Endothelial cell of umbilical vein (primary cell): ENCODE measurements around the gene HCFC1. TPM values are rescaled to one million over a fixed set of nuclear protein-coding genes. Genes with fewer than 3 reads are reported as not detected.

Experiments
- BruUV-seq: library from RNA; stranded (reverse); fragments of 400-500 nt; replicated peaks from 2 replicates; lab custom pipeline; 2021; lab: Mats Ljungman, UMichigan
- CTCF ChIA-PET: fragments of 300-600, 350-600 bp; sonication (Branson Sonifier 250); formaldehyde crosslinking; loops from one replicate; lab custom pipeline; 2021; ENCODE audit warnings: antibody characterized with exemption, inconsistent platforms; lab: Charles Lee
- POLR2A ChIA-PET: fragments of 300-600, 350-600 bp; sonication (Branson Sonifier 250); formaldehyde crosslinking; loops from one replicate; lab custom pipeline; 2021; ENCODE audit warnings: antibody characterized with exemption, inconsistent platforms; lab: Charles Lee
- DNase-seq: peaks from one replicate; pipeline ENCODE4 v3.0.0-alpha.2; 2011; ENCODE audit warnings: low read depth, low spot score
- FAIRE-seq: peaks from 2 replicates; lab custom pipeline; 2011; peaks lifted over from hg19 to GRCh38; lab: Jason Lieb, UNC
- H2AFZ ChIP-seq: 2 replicates; pipeline ENCODE4 v1.6.0; 2012; ENCODE audit warnings: low read depth, low read length, control low read depth, inconsistent platforms
- H3K27ac ChIP-seq: 2 replicates; pipeline ENCODE4 v1.5.1; 2011; ENCODE audit warnings: low read depth, mild to moderate bottlenecking, control low read depth, low read length, moderate library complexity; ENCODE audit not compliant: insufficient read depth
- H3K27me3 ChIP-seq, 2 experiments: 2 replicates each; pipeline versions ENCODE4 v1.6.0 to v1.6.1; 2011; ENCODE audit warnings: low read length in 2 of 2, mixed read lengths in 1 of 2; ENCODE audit not compliant: control insufficient read depth in 2 of 2, insufficient read depth in 2 of 2
- H3K36me3 ChIP-seq, 2 experiments: 2 replicates in 1 of 2; 3 replicates in 1 of 2; pipeline ENCODE4 v1.5.1; 2011; ENCODE audit warnings: low read length in 2 of 2, mild to moderate bottlenecking in 1 of 2, moderate library complexity in 1 of 2; ENCODE audit not compliant: control insufficient read depth in 2 of 2, insufficient read depth in 2 of 2; ENCODE audit errors: extremely low read depth in 1 of 2
- H3K4me1 ChIP-seq: 3 replicates; pipeline ENCODE4 v1.5.1; 2011; ENCODE audit warnings: mild to moderate bottlenecking, low read length; ENCODE audit not compliant: control insufficient read depth, insufficient read depth; ENCODE audit errors: extremely low read depth
- H3K4me2 ChIP-seq: 2 replicates; pipeline ENCODE4 v1.6.1; 2011; ENCODE audit warnings: low read length, control low read depth, mixed read lengths; ENCODE audit not compliant: insufficient read depth
- H3K4me3 ChIP-seq, 3 experiments: fragments of 200-600 bp in 1 of 3; sonication (generic), shearing (Covaris generic) in 1 of 3; replicated peaks in 1 of 3; 2 replicates each; pipeline ENCODE4 v1.5.1; 2011 to 2016; ENCODE audit warnings: control low read depth in 3 of 3, low read length in 3 of 3, mild to moderate bottlenecking in 2 of 3, inconsistent platforms in 1 of 3, low read depth in 1 of 3, moderate library complexity in 1 of 3; ENCODE audit not compliant: insufficient read depth in 1 of 3
- H3K79me2 ChIP-seq: 2 replicates; pipeline ENCODE4 v1.6.0; 2012; ENCODE audit warnings: low read length, inconsistent platforms; ENCODE audit not compliant: control insufficient read depth, insufficient read depth
- H3K9ac ChIP-seq: replicated peaks from 2 replicates; pipeline ENCODE3; 2011; ENCODE audit warnings: low read length, control low read depth; ENCODE audit not compliant: insufficient read depth; ENCODE audit errors: extremely low read depth
- H3K9me1 ChIP-seq: replicated peaks from 3 replicates; pipeline ENCODE4 v1.6.0; 2011; ENCODE audit warnings: mild to moderate bottlenecking, low read length; ENCODE audit not compliant: control insufficient read depth, insufficient read depth; ENCODE audit errors: extremely low read depth
- H3K9me3 ChIP-seq: replicated peaks from 2 replicates; pipeline ENCODE4 v1.5.1; 2012; ENCODE audit warnings: low read length, inconsistent platforms; ENCODE audit not compliant: control insufficient read depth, insufficient read depth
- H4K20me1 ChIP-seq: replicated peaks from 2 replicates; pipeline ENCODE3; 2011; ENCODE audit warnings: mild to moderate bottlenecking, low read length; ENCODE audit not compliant: control insufficient read depth, insufficient read depth; ENCODE audit errors: extremely low read depth
- CTCF ChIP-seq, 2 donors: IDR thresholded peaks; 1 replicate in 1 of 2; 2 replicates in 1 of 2; pipeline ENCODE4 v1.5.1; 2011; ENCODE audit warnings: low read length in 2 of 2, mild to moderate bottlenecking in 2 of 2, moderate library complexity in 2 of 2, control low read depth in 1 of 2, inconsistent platforms in 1 of 2, low read depth in 1 of 2; ENCODE audit not compliant: insufficient read depth in 1 of 2; ENCODE audit errors: extremely low read depth in 1 of 2
- EZH2 ChIP-seq: IDR thresholded peaks from 2 replicates; pipeline ENCODE4 v1.6.1; 2012; ENCODE audit warnings: borderline replicate concordance, low read depth, mild to moderate bottlenecking, moderate library complexity, low read length, inconsistent platforms; ENCODE audit not compliant: severe bottlenecking
- FOS ChIP-seq: IDR thresholded peaks from 2 replicates; pipeline ENCODE4 v1.6.1; 2011; ENCODE audit warnings: mild to moderate bottlenecking, low read length, moderate library complexity, borderline replicate concordance; ENCODE audit not compliant: insufficient read depth
- GATA2 ChIP-seq: IDR thresholded peaks from 2 replicates; pipeline ENCODE4 v1.7.0; 2011; ENCODE audit warnings: low read depth, mild to moderate bottlenecking, moderate library complexity, mixed read lengths, low read length; ENCODE audit not compliant: insufficient read length, insufficient read depth
- JUN ChIP-seq: IDR thresholded peaks from 2 replicates; pipeline ENCODE4 v1.6.1; 2011; ENCODE audit warnings: borderline replicate concordance, low read depth; ENCODE audit not compliant: insufficient read length, insufficient read depth
- MAX ChIP-seq: IDR thresholded peaks from 2 replicates; pipeline ENCODE4 v1.6.1; 2011; ENCODE audit not compliant: insufficient read depth, insufficient read length
- MYC ChIP-seq: IDR thresholded peaks from one replicate; pipeline ENCODE4 v1.6.1; 2011; ENCODE audit warnings: mild to moderate bottlenecking, low read depth, low read length
- POLR2A ChIP-seq: IDR thresholded peaks from 2 replicates; pipeline ENCODE4 v1.6.1; 2012; ENCODE audit warnings: low read depth, mild to moderate bottlenecking, control low read depth, low read length
- POLR2AphosphoS5 ChIP-seq: IDR thresholded peaks from 2 replicates; pipeline ENCODE4 v1.6.1; 2012; ENCODE audit warnings: low read depth, mild to moderate bottlenecking, control low read depth, low read length, moderate library complexity; ENCODE audit not compliant: insufficient read depth
- dilution Hi-C: fragments of 300-500 bp; cut with MboI; formaldehyde crosslinking; loops from one replicate; pipeline ENCODE4 v1.15.0; 2019; ENCODE audit warnings: low sequenced_read_pairs; ENCODE audit not compliant: extremely low pct_ligation_motif_present
- intact Hi-C: fragments of 100-400 bp; cut with micrococcal nuclease; formaldehyde crosslinking; loops from one replicate; pipeline ENCODE4 v1.10.0; 2022
- polyA plus RNA-seq, 4 experiments: library from polyadenylated mRNA; depleted of rRNA in 3 of 4; stranded (reverse) in 3 of 4; unstranded in 1 of 4; fragments of >200 nt; gene quantifications; 2 replicates each; pipeline versions ENCODE4 v1.2.1 to v1.2.3, GENCODE V29; 2011 to 2012; ENCODE audit warnings: missing spikeins in 1 of 4
- total RNA-seq: library from RNA; stranded (reverse); gene quantifications from 2 replicates; pipeline ENCODE4 v1.2.3, GENCODE V29; 2021

HCFC1 gene
- total and polyA plus RNA-seq, 2 donors (not counting 3 experiments of a cell fraction or from before 2014, with no cell fraction given) = 15.9 to 85.9 TPM

GRCh38 chrX:153957224-153957623 lies 14.4 kb downstream of the HCFC1 start:
- FAIRE-seq (no peak), DNase-seq (no peak)
- ChIA-PET POLR2A (no interaction called here), CTCF (interaction anchor here (1.6 kb wide), 1 partner anchor 10 kb away, joined by 6 read pairs; no protein-coding TSS in a partner anchor)
- intact Hi-C loops = no loop called here
- Histone ChIP-seq H3K4me1 (no peaks in the 10 kb centered on the region), H3K79me2 (peaks cover 8% of the 10 kb centered on the region), H3K27me3 (no peaks in the 10 kb centered on the region), H3K9ac (no peak overlapping the region), H3K36me3 (peaks cover 18 to 70% of the 10 kb centered on the region in 2 experiments), H3K4me2 (no peak overlapping the region), H3K9me3 (no peaks in the 10 kb centered on the region), H2AFZ (no peak overlapping the region), H3K9me1 (no peaks in the 10 kb centered on the region), H4K20me1 (no peaks in the 10 kb centered on the region), H3K27ac (no peak overlapping the region), H3K4me3 (no peak overlapping the region)
- dilution Hi-C loops = no loop called here
- TF ChIP-seq JUN (no peak), POLR2A (no peak), GATA2 (no peak), EZH2 (no peak), CTCF (IDR thresholded peaks at IDR 0.05; ENCODE audit: extremely low read depth in 1 of 2, insufficient read depth in 1 of 2, low read depth in 1 of 2, low read length in 2 of 2) (no peak), POLR2AphosphoS5 (no peak), FOS (no peak), MYC (no peak), MAX (no peak)
- no TSS peak for BruUV-seq
